Activated CD4-positive, alpha-beta memory T cell treated with anti-CD3 and anti-CD28 coated beads, Interleukin-2, amount 10 ng/mL, durations not matched to agents 7 days and 5 days (primary cell): ENCODE measurements around the gene TRIM8. TPM values are rescaled to one million over a fixed set of nuclear protein-coding genes. Genes with fewer than 3 reads are reported as not detected.
A peak's percentile ranks its signal among the peaks of the same experiment; 100 is the strongest.

ENCODE experiments used
- CTCF ChIA-PET: fragments of 350-600 bp; sonication (Branson Sonifier 250); formaldehyde crosslinking; loops from one replicate; lab custom pipeline; 2021; ENCODE audit warnings: antibody characterized with exemption, inconsistent platforms; lab: Charles Lee
- POLR2A ChIA-PET: fragments of 350-600 bp; sonication (Branson Sonifier 250); formaldehyde crosslinking; loops from one replicate; lab custom pipeline; 2021; ENCODE audit warnings: antibody characterized with exemption; lab: Charles Lee
- DNase-seq: peaks from one replicate; pipeline ENCODE4 v3.0.0-alpha.2; 2020
- H3K27ac Mint-ChIP-seq: one replicate; pipeline ENCODE4 v1.8.0; 2021; ENCODE audit warnings: mild to moderate bottlenecking, mixed read lengths
- H3K27me3 Mint-ChIP-seq: one replicate; pipeline ENCODE4 v1.8.0; 2021; ENCODE audit warnings: mixed read lengths
- H3K36me3 Mint-ChIP-seq: one replicate; pipeline ENCODE4 v1.8.0; 2021; ENCODE audit warnings: low read depth, mixed read lengths
- H3K4me1 Mint-ChIP-seq: one replicate; pipeline ENCODE4 v1.8.0; 2021; ENCODE audit warnings: mixed read lengths
- H3K4me3 Mint-ChIP-seq: one replicate; pipeline ENCODE4 v1.8.0; 2021; ENCODE audit warnings: mild to moderate bottlenecking, mixed read lengths
- H3K9me3 Mint-ChIP-seq: one replicate; pipeline ENCODE4 v1.8.0; 2021; ENCODE audit warnings: mixed read lengths
- total RNA-seq, 2 experiments: library from RNA; stranded (reverse); gene quantifications; one replicate each; pipeline ENCODE4 v1.2.3, GENCODE V29; 2021

TRIM8 gene
- total RNA-seq, 2 experiments from 2014 or later: 53.0 to 56.0 TPM

DNA sequence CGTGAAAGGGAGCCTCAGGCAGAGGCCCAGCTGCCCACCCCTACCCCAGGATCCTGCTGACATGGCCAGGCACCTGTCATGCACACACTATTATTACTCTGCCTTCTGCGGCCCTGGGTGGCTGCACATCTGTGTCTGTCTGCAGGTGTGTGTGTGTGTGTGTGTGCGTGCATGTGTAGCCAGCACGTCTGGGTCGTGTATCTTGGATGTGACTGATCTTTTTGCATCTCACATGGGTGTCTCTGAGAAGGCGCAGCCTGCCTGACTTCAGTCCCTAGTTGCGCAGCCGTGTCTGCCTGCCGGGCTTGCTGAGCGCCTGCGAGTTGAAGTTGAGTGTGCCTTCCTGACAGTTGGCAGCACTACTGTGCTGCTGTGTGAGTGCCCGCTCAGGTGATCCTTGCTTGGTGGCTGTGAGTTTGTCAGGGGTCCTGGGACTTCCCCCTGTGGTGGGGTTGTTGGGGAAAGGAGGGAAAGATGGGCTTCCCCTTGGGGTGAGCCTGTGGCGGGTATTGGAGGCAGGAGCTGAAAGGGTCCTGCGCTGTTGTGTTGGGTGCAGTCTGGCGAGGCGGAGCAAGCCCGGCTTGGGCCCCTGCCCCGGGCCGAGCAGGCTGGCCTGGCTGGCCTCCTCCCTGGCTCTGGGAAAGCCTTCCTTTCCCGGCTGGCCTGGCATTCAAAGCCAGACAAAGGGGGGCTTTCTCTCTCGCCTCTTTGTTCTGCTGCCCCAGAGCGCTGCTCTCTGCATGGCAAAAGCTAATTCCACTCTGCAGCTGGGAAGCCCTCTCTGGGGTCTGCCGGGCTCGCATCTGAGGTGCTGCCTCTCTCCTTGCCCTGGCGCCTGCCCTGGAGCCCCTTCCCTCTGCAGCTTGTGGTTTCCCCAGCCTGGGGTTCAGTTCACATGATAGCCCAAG, 4.9 kb downstream of the TRIM8 start:
- POLR2A ChIA-PET: interaction anchor here (0.8 to 3.8 kb wide), 6 partner anchors 11 to 65 kb away, joined by 3 to 52 read pairs (median 5); partner anchors contain the start of genes ARL3 and SFXN2
- DNase-seq: peak; percentile 38
- Mint-ChIP-seq H3K4me3 (peak overlapping the region; percentile 59), H3K36me3 (peaks cover 43% of the 10 kb centered on the region), H3K9me3 (no peaks in the 10 kb centered on the region), H3K4me1 (peaks cover 75% of the 10 kb centered on the region), H3K27me3 (no peaks in the 10 kb centered on the region), H3K27ac (peak overlapping the region; percentile 98)
- CTCF ChIA-PET: interaction anchor here (1.3 kb wide), 1 partner anchor 21 kb away, joined by 4 read pairs; no protein-coding TSS in a partner anchor

DNA sequence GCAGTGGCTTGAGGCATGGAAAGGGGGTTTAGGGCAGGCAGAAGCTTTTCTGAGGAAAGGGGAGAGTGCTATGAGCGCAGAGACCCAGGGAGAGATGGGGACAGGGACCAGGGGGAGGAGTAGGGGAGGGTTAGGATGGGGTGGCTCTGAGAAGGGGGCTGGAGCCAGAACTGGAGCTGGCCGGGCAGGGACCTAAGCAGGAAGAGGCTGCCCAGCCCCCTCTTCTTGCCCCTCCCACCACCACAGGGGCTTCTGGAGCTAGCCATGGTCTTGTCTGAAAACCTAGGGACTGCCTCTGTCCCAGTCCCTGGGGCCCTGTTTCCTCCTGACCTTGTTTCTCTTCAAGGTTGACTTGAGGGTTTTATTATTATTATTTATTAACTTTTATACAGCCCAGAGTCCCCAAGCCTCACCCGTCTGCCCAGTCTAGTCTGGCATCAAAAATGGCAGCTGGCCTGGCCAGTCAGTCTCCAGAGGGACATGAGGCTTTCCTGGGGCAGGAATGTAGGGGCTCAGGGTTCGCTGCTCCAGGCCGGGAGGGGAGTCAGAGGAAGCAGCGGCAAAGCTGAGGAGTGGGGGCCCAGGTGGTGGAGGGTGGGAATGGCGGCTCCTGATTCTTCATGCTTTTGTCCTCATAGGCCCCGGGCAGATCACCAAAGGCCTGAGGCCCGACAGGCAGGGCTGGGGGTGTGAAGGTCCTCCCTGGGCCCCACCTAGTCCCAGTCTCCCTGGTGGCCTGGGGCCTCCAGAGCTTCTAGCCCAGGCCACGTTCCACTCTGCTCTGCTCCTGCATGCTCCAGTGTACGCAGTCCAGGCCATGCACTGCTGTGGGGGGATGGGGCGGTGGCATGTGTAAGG, 5.7 kb downstream of the TRIM8 start:
- H3K4me3 Mint-ChIP-seq: peak overlapping the region; percentile 29
- peak overlapping the region; percentile 90 for H3K27ac Mint-ChIP-seq
- no peaks in the 10 kb centered on the region for H3K27me3 Mint-ChIP-seq
- H3K36me3 Mint-ChIP-seq: peaks cover 48% of the 10 kb centered on the region
- POLR2A ChIA-PET: interaction anchor here (0.8 to 3.8 kb wide), 7 partner anchors 8 to 64 kb away, joined by 3 to 52 read pairs (median 4); partner anchors contain the start of genes ARL3 and SFXN2
- DNase-seq: no peak
- CTCF ChIA-PET: interaction anchor here (1.3 kb wide), 1 partner anchor 20 kb away, joined by 4 read pairs; no protein-coding TSS in a partner anchor
- H3K4me1 Mint-ChIP-seq: peaks cover 80% of the 10 kb centered on the region
- H3K9me3 Mint-ChIP-seq: no peaks in the 10 kb centered on the region

DNA sequence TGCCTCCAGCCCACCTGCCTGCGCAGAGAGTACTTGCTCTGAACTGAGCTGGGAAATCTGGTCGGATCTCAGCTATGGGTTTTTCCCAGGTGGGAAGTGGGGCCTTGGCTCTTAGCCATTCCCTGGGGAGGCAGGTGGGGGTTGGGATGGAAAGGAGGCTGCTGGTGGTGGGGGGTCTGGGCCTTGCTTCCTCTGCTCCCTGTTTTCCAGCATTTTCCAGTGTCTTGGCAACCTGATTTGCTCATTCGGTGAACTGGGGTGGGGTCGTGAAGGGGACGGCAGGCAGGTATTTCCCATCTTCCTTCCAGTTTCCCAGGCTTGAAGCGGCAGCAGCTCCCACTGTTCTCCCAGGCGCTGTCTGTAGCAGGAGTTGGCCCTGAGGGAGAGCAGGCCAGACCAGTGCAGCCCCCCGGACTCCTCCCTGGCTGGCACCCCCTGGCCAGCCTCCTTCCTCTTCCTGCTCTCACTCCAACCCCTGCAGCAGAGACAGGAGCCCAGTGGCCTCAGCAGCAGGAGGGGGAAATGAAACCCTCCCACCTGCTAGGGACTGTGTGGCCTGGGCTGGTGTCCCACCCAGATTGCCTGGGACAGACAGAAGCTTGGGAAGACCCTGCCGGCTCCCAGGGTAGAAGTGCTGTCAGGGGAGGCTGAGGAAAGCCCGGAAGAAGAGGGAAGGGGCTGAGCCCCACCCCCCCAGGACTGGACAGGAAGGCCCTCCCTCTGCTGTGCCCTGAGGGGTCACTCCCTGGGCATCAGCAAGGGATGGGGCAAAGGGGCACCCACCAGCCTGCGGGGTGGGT, 6.6 kb downstream of the TRIM8 start:
- ChIA-PET CTCF (interaction anchor here (3.9 kb wide), 1 partner anchor 19 kb away, joined by 15 read pairs; no protein-coding TSS in a partner anchor), POLR2A (interaction anchor here (0.9 to 3.8 kb wide), 5 partner anchors 9 to 63 kb away, joined by 4 to 52 read pairs (median 6); partner anchors contain the start of genes ARL3 and SFXN2)
- peaks cover 48% of the 10 kb centered on the region for H3K36me3 Mint-ChIP-seq
- peak overlapping the region; percentile 90 for H3K27ac Mint-ChIP-seq
- DNase-seq: no peak
- no peaks in the 10 kb centered on the region for H3K9me3 Mint-ChIP-seq
- no peaks in the 10 kb centered on the region for H3K27me3 Mint-ChIP-seq
- H3K4me1 Mint-ChIP-seq: peaks cover 83% of the 10 kb centered on the region
- H3K4me3 Mint-ChIP-seq: peak overlapping the region; percentile 17

DNA sequence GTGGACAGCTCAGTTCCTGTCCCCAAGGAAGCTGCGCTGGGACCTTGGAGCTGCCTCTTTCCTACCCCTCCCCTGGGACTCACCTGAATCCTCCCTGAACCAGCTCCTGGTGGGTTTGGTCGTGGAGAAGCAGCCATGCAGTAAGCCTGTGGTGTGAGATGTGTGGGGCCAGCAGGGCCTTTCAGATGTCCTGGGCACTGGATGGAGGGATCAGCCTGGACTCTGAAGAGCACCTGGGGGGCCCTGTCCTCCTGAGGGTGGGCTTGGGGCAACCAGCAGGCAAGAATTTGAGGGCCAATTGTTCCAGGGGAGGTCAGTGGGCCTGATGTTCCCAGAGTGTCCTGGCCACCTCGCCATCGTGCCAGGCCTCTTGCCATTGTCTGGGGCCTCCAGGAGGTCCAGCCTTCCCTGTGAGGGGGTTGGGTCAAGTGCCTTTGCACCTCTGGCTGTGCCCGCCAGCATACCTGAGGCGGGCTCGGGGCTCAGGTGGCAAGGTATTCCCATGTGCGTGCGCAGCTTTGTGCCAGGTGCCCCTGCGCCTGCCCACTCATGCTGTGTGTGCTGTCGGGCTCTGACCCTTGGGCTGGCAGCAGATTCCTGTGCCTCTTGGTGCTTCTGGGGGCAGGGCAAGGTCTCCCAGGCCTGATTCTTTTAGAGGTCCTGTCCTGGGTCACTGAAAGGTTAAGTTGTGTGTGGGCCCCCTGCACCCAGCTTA, 7.3 kb downstream of the TRIM8 start:
- Mint-ChIP-seq H3K27ac (peak overlapping the region; percentile 90), H3K4me1 (peaks cover 77% of the 10 kb centered on the region), H3K4me3 (peak overlapping the region; percentile 44), H3K36me3 (peaks cover 40% of the 10 kb centered on the region), H3K27me3 (no peaks in the 10 kb centered on the region), H3K9me3 (no peaks in the 10 kb centered on the region)
- no peak for DNase-seq
- ChIA-PET POLR2A (interaction anchor here (1.1 to 3.8 kb wide), 3 partner anchors 8 to 62 kb away, joined by 5 to 52 read pairs (median 5); partner anchors contain the start of genes ARL3, SFXN2 and TRIM8), CTCF (interaction anchor here (3.9 kb wide), 1 partner anchor 18 kb away, joined by 15 read pairs; no protein-coding TSS in a partner anchor)

DNA sequence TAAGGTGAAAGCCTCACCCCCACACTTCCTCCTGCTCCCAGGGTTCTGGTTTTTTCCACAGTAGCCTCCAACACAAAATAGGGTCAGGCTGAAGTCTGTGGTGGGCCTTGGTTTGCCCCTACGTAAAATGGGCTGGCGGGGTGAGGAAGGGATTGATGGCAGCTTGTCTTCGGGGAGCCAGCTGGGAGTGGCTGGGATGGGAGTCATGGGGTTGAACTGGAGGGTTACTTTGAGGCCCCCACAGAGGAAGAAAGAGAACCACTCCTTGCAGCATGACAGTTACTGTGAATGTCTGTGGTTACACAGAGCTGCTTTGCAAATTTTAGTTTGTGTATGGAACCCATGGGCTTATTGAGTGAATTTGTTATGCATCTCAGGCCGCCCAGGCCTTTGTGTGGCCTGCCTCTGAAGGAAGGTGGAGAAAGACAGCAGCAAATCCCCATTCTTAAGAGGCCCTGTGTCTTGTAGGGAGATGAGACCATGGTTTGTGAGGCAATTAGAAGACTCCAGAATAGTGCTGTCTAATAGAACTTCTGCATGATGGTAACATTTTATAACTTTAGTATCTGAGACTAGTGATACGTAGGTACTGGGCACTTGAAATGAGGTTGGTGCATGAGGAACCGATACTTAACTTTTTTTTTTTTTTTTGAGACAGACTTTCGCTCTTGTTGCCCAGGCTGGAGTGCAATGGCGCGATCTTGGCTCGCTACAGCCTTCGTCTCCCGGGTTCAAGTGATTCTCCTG, 8.1 kb downstream of the TRIM8 start:
- no peaks in the 10 kb centered on the region for H3K9me3 Mint-ChIP-seq
- ChIA-PET POLR2A (interaction anchor here (1.1 to 3.8 kb wide), 3 partner anchors 8 to 62 kb away, joined by 5 to 52 read pairs (median 5); partner anchors contain the start of genes ARL3, SFXN2 and TRIM8), CTCF (interaction anchor here (3.9 kb wide), 1 partner anchor 17 kb away, joined by 15 read pairs; no protein-coding TSS in a partner anchor)
- H3K36me3 Mint-ChIP-seq: peaks cover 43% of the 10 kb centered on the region
- no peaks in the 10 kb centered on the region for H3K27me3 Mint-ChIP-seq
- no peak for DNase-seq
- peaks cover 74% of the 10 kb centered on the region for H3K4me1 Mint-ChIP-seq
- peak overlapping the region; percentile 90 for H3K27ac Mint-ChIP-seq
- H3K4me3 Mint-ChIP-seq: peak overlapping the region; percentile 44

DNA sequence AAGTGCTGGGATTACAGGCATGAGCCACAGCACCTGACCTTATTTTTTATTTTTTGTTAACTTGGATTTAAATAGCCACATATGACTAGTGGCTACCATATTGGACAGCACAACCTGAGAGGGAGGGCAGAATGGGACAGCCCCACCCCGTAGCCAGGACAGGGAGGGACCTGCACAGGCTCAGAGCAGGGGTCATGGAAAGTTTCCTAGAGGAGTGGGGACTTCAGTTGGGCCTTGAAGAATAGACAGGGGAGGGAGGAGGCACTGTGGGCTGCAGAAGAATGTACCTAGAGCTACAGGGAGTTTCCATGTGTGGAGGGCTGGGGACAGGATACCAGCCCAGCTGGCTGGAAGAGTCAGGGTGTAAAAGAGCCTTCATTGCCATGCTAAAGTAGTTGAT, 8.8 kb downstream of the TRIM8 start:
- CTCF ChIA-PET: interaction anchor here (3.9 kb wide), 1 partner anchor 17 kb away, joined by 15 read pairs; no protein-coding TSS in a partner anchor
- Mint-ChIP-seq H3K27me3 (no peaks in the 10 kb centered on the region), H3K4me1 (peaks cover 74% of the 10 kb centered on the region), H3K9me3 (no peaks in the 10 kb centered on the region), H3K27ac (peak overlapping the region; percentile 90), H3K4me3 (no peak overlapping the region), H3K36me3 (peaks cover 49% of the 10 kb centered on the region)
- POLR2A ChIA-PET: interaction anchor here (1.0 to 1.3 kb wide), 3 partner anchors 8 to 21 kb away, joined by 4 to 5 read pairs (median 4); partner anchors contain the start of gene TRIM8
- DNase-seq: no peak

DNA sequence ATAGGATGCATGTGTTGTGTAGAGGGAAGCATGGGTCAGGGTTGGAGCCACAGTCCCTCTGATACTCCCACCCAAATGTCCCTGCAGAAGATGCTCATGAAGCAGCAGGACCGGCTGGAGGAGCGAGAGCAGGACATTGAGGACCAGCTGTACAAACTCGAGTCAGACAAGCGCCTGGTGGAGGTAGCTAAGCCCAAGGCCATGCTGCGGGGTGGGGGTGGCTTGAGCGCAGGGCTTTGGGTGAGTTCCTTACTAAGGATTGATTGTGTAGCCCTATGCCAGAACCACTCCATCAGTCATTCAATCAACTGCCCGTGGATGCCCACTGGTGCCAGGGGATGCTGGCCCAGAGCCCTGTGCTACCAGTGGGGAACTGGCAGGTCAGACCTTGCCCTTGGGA, 10.3 kb downstream of the TRIM8 start:
- H3K36me3 Mint-ChIP-seq: peaks cover 53% of the 10 kb centered on the region
- ChIA-PET CTCF (interaction anchor here (0.6 to 3.9 kb wide), 5 partner anchors 10 to 70 kb away, joined by 3 to 15 read pairs (median 3); no protein-coding TSS in a partner anchor), POLR2A (interaction anchor here (1.5 to 11.3 kb wide), 3 partner anchors 9 to 58 kb away, joined by 4 to 70 read pairs (median 21); partner anchors contain the start of genes ARL3 and SFXN2)
- H3K4me1 Mint-ChIP-seq: peaks cover 73% of the 10 kb centered on the region
- DNase-seq: no peak
- H3K9me3 Mint-ChIP-seq: no peaks in the 10 kb centered on the region
- no peak overlapping the region for H3K4me3 Mint-ChIP-seq
- no peaks in the 10 kb centered on the region for H3K27me3 Mint-ChIP-seq
- peak overlapping the region; percentile 49 for H3K27ac Mint-ChIP-seq

DNA sequence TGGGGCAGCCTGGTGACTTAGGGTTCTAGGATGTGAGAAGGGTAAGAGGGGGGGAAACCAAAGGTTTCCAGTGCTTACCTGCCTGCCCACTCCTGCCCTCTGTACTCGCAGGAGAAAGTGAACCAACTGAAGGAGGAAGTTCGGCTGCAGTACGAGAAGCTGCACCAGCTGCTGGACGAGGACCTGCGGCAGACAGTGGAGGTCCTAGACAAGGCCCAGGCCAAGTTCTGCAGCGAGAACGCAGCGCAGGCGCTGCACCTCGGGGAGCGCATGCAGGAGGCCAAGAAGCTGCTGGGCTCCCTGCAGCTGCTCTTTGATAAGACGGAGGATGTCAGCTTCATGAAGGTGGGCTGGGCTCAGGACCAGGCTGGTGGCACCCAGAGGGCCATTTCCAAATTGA, 10.7 kb downstream of the TRIM8 start:
- CTCF ChIA-PET: interaction anchor here (0.5 to 1.7 kb wide), 5 partner anchors 10 to 718 kb away, joined by 3 to 5 read pairs (median 3); no protein-coding TSS in a partner anchor
- no peak for DNase-seq
- H3K36me3 Mint-ChIP-seq: peaks cover 53% of the 10 kb centered on the region
- H3K9me3 Mint-ChIP-seq: no peaks in the 10 kb centered on the region
- H3K4me1 Mint-ChIP-seq: peaks cover 72% of the 10 kb centered on the region
- no peak overlapping the region for H3K4me3 Mint-ChIP-seq
- no peak overlapping the region for H3K27ac Mint-ChIP-seq
- no peaks in the 10 kb centered on the region for H3K27me3 Mint-ChIP-seq
- POLR2A ChIA-PET: interaction anchor here (1.5 to 11.3 kb wide), 3 partner anchors 9 to 57 kb away, joined by 4 to 70 read pairs (median 21); partner anchors contain the start of genes ARL3 and SFXN2

DNA sequence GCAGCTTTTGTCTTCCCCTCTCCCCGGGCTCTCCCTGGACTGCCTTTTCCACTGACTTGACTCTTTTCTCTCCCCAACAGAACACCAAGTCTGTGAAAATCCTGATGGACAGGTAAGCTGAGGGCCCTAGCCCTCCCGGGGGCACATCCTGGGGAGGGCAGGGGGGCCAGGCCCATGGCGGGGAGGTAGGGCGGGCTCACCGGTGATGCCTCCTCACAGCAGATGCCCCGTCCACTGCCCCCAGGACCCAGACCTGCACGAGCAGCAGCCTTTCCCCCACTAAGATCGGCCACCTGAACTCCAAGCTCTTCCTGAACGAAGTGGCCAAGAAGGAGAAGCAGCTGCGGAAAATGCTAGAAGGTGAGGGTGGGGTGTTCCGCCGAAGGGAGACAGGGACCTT, 11.7 kb downstream of the TRIM8 start:
- Mint-ChIP-seq H3K27ac (no peak overlapping the region), H3K4me1 (peaks cover 72% of the 10 kb centered on the region), H3K4me3 (no peak overlapping the region), H3K27me3 (no peaks in the 10 kb centered on the region), H3K36me3 (peaks cover 53% of the 10 kb centered on the region), H3K9me3 (no peaks in the 10 kb centered on the region)
- ChIA-PET CTCF (interaction anchor here (0.9 to 1.7 kb wide), 3 partner anchors 10 to 14 kb away, joined by 4 to 5 read pairs (median 4); partner anchors contain the start of gene TRIM8), POLR2A (interaction anchor here (1.4 to 11.3 kb wide), 4 partner anchors 10 to 56 kb away, joined by 4 to 70 read pairs (median 12); partner anchors contain the start of genes ARL3, SFXN2 and TRIM8)
- no peak for DNase-seq

DNA sequence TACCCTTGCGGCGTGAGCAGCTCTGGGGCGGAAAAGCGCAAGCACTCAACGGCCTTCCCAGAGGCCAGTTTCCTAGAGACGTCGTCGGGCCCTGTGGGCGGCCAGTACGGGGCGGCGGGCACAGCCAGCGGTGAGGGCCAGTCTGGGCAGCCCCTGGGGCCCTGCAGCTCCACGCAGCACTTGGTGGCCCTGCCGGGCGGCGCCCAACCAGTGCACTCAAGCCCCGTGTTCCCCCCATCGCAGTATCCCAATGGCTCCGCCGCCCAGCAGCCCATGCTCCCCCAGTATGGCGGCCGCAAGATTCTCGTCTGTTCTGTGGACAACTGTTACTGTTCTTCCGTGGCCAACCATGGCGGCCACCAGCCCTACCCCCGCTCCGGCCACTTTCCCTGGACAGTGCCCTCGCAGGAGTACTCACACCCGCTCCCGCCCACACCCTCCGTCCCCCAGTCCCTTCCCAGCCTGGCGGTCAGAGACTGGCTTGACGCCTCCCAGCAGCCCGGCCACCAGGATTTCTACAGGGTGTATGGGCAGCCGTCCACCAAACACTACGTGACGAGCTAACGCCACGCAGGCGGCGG, 12.6 kb downstream of the TRIM8 start:
- Mint-ChIP-seq H3K27me3 (no peaks in the 10 kb centered on the region), H3K4me3 (no peak overlapping the region), H3K36me3 (peaks cover 53% of the 10 kb centered on the region), H3K9me3 (no peaks in the 10 kb centered on the region), H3K4me1 (peaks cover 72% of the 10 kb centered on the region), H3K27ac (no peak overlapping the region)
- ChIA-PET POLR2A (interaction anchor here (1.4 to 11.3 kb wide), 4 partner anchors 11 to 55 kb away, joined by 4 to 70 read pairs (median 16); partner anchors contain the start of genes ARL3, SFXN2 and TRIM8), CTCF (interaction anchor here (0.9 to 1.7 kb wide), 2 partner anchors 13 to 57 kb away, joined by 4 to 5 read pairs; partner anchors contain the start of gene ARL3)
- DNase-seq: no peak
